ENCODE measurements around the gene INTS13.
A peak's percentile ranks its signal among the peaks of the same experiment; 100 is the strongest.
"Not testable (repeated sequence)": the region's sequence is repeated elsewhere in the genome, so short reads cannot be mapped to it uniquely, and the experiment has no call there.

INTS13 gene

GRCh38 chr12:26869104-26869494 lies 68.7 kb downstream of the INTS13 start:
- no peak for DNase-seq

DNA sequence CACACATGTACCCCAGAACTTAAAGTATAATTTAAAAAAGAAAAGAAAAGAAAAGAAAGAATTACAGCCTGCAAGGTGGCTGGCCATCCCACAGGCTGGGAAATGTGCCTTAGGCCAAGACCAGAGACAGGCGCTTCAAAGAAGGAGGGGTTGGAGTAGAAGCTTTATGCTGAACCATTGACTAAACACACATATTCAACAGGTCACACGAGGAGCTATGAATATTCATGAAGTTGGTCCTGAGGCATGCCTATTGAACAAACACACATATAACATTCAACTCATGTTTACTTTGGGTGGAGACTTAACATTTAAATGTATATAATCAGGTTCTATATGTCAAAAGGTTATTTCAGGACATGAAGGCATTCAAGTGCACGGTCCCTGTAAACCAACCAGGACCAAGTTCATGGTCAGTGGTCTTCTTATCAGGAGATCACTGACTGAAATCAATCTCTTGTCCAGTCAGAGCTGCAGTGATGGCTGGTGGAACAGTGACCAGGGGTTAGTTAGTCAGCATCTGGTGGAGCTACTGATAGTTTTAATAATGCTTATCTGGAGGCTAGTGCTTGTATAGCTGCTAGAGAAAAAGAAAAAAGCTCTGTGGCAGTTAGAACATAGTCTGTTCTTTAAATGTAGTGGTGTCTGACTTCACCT lies 69.2 kb downstream of the INTS13 start:
- DNase-seq: no peak

GRCh38 chr12:26867080-26867479 lies 70.7 kb downstream of the INTS13 start:
- peak; percentile 50 for DNase-seq

GRCh38 chr12:26863515-26863914 lies 74.3 kb downstream of the INTS13 start:
- peak; percentile 26 for DNase-seq

DNA sequence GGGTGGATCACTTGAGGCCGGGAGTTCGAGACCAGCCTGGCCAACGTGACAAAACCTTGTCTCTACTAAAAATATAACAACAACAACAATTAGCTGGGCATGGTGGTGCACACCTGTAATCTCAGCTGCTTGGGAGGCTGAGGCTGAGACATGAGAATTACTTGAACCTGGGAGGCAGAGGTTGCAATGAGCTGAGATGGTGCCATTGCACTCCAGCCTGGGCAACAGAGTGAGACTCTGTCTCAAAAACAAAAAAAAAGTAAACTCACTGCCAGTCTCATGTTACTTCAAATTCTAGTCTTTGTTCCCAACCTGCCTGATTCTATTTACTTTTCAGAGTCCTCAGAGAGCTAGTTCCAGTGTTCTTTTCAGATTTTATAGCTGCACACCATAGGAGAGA lies 75.0 kb downstream of the INTS13 start:
- DNase-seq: not testable (repeated sequence)

DNA sequence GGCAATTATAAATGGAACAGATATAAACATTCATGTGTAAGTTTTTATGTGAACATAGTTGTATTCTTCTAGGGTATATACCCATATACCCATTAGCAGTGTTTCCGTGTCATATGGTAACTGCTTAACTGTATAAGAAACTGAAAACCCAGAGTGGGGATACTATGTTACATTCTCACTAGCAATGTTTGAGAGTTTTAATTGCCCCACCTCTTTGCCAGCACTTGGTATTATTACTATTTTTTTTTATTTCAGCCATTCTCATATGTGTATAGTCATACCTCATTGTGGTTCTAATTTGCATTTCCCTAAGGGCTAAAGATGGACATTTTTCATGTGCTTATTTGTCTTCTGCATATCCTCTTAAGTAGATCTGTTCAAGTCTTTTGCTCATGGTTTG lies 76.1 kb downstream of the INTS13 start:
- no peak for DNase-seq

- no peak for DNase-seq
These were observed 80.2 kb downstream of the INTS13 start for GRCh38 chr12:26857465-26858176.

DNA sequence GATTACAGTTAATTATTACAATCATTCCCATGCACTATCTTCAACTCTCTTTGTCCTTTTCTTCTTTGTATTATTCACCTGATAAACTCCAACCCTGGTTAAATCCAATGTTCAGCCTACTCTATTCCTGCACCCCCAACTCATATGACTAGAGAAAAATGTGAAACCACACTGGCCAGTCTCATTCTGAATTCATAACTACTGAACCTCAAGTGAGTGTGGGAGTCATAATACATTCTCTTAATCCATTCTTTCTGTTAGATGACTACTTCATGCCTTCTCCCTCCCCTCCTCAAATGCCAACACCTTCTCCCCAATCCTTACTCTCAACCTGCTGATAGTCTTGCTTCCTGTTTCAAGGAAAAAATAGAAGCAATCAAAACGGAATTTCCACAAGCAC lies 82.4 kb downstream of the INTS13 start:
- no peak for DNase-seq
